GM10266 (cell line): Measurements from ENCODE around the gene C9orf72.

Source experiments
- DNase-seq: peaks from one replicate; pipeline ENCODE4 v3.0.0; 2012; ENCODE audit errors: extremely low spot score
- TF ChIP-seq, protein P1 (sequence below): IDR thresholded peaks from 2 replicates; pipeline ENCODE4 v1.5.1; 2012; ENCODE audit warnings: mild to moderate bottlenecking, low read depth; ENCODE audit not compliant: control insufficient read depth, insufficient read depth; ENCODE audit errors: missing control alignments

The C9orf72 gene

DNA sequence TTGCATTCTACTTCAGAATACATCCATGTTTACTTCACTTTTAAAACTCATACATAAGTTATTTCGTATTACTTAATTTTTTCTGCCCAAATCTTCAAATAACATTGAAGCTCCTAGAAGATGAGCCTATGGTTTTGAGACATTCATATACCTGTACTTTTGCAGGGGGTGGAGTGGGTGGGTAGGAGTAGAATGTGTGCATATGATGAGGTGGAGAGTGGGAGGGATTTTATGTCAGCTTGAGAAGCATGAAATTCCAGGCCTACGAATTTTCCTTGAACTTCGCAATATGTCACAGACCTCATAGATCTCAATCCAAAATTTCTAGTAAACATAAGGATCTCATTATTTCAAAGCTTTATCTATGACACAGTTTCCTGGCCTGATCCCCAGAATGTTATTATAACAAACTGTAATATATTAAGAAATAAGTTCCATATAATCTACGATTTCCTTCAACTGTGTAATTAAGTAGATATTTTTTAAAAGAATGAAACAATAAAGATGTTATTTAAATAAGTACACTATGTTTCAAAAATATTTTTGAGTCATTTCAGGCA is 24.0 kb downstream of the C9orf72 start:
- TF ChIP-seq, protein P1, sequence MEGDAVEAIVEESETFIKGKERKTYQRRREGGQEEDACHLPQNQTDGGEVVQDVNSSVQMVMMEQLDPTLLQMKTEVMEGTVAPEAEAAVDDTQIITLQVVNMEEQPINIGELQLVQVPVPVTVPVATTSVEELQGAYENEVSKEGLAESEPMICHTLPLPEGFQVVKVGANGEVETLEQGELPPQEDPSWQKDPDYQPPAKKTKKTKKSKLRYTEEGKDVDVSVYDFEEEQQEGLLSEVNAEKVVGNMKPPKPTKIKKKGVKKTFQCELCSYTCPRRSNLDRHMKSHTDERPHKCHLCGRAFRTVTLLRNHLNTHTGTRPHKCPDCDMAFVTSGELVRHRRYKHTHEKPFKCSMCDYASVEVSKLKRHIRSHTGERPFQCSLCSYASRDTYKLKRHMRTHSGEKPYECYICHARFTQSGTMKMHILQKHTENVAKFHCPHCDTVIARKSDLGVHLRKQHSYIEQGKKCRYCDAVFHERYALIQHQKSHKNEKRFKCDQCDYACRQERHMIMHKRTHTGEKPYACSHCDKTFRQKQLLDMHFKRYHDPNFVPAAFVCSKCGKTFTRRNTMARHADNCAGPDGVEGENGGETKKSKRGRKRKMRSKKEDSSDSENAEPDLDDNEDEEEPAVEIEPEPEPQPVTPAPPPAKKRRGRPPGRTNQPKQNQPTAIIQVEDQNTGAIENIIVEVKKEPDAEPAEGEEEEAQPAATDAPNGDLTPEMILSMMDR = no peak
- DNase-seq = no peak

DNA sequence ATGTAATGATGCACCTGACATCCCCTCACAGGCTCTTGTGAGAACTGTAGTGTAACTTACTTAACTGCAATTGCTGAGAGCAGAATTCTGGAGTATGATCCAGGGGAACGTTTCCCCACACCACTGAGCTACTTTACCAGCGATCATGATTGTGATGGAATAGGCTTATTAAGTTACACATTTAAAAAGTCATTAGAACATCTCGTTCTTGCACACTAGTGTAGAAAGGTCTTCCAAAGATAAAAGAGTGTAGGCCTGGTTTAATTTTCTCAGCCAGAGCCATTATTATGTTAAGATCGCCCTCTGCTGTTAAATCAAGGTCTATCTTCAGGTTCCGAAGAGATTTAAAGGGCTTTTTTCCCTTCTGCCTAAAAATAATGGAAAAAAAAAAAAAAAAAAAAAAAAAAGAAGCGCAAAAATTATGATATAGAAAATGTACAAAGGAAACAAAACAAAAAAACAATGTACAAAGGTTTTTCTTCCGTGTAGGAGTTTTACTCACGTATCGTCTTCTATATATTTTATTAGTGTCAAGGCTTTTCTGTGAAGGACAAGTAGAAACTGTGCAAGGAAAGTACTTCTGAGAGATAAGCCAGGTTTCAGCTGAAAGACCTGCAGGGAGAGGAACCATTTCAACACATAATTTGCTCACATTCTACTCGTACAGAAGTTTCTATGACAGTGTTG is 25.1 kb downstream of the C9orf72 start:
- DNase-seq = no peak
- TF ChIP-seq, protein P1 = peak; percentile 33

- TF ChIP-seq, protein P1 = no peak
- DNase-seq = no peak
Observed at GRCh38 chr9:27545471-27545870, 27.8 kb downstream of the C9orf72 start.

GRCh38 chr9:27542508-27542907 is 30.8 kb downstream of the C9orf72 start:
- TF ChIP-seq, protein P1 = no peak
- DNase-seq = no peak

- TF ChIP-seq, protein P1 = no peak
- DNase-seq = no peak
Observed at GRCh38 chr9:27541740-27542139, 31.5 kb downstream of the C9orf72 start.

- TF ChIP-seq, protein P1 = no peak
- DNase-seq = no peak
Observed at GRCh38 chr9:27540502-27540901, 32.8 kb downstream of the C9orf72 start.

GRCh38 chr9:27539479-27540441 is 33.5 kb downstream of the C9orf72 start:
- TF ChIP-seq, protein P1 = no peak
- no peak for DNase-seq
